ENCODE measurements around the gene CST2.
"Not testable (repeated sequence)": the region's sequence is repeated elsewhere in the genome, so short reads cannot be mapped to it uniquely, and the experiment has no call there.

The CST2 gene

DNA sequence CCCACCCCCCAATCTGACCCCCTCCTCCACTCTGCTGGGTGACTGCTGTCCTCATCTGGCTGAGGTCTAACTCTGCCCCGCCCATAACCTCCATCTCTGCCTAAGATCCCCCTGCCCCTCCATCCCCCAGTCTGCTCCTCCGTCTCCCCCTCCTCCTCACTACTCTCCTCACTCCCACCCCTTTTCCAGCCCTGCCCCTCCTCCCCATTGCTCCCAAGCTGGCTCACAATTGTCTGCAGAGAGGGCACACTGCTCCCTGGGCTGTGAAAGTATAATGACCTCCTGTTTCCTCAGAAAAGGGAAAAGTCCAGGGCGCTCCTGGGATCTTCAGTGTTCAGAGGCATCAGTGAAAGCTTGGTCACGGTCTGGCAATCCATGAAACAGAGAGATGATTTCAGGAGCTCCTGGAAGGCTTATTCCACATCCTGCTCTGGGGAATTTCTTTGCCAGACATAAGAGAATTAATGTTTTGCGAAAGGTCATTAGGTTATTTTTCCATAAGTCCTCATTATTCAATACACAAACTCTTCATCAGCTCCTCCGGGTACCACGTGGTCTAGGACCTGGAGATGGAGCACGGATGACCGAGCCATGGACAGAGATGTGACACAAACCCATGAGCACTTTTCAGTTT is 31.6 kb upstream of the CST2 start:
- FAIRE-seq: no peak
- TF ChIP-seq POU2F2 (IDR thresholded peaks at IDR 0.05; ENCODE audit: low read depth, low read length) (no peak), TAF1 (IDR thresholded peaks at IDR 0.05; ENCODE audit: low read depth, low read length) (no peak), SPI1 (IDR thresholded peaks at IDR 0.05; ENCODE audit: low read depth, low read length) (no peak), POLR2AphosphoS5 (IDR thresholded peaks at IDR 0.05; ENCODE audit: low read depth, low read length) (no peak), POLR2A (IDR thresholded peaks at IDR 0.05; ENCODE audit: low read depth, low read length) (no peak), PAX5 (IDR thresholded peaks at IDR 0.05; ENCODE audit: insufficient read depth, low read length, severe bottlenecking) (no peak)
- no peak for DNase-seq (ENCODE audit: insufficient read length, low spot score)

DNA sequence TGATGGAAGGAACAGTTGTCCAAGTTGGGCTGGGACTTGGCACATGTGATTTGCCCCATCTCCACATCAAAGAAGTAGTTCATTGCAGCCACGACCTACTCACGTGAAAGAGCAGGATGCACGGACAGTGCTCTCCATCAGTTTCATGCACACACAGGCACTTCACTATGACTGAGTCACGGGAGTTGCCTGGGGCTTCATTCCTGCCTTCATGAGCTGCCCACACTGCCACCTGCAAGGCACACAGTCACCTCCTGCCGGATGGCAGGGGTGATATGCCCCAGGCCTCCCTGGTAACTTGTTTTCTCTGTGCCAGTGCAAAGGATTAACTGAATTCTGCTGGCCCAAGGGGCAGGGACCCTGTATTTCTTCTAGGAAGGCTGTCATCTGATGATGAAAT is 30.2 kb upstream of the CST2 start:
- TF ChIP-seq TAF1 (IDR thresholded peaks at IDR 0.05; ENCODE audit: low read depth, low read length): no peak
- no peak for TF ChIP-seq PAX5 (IDR thresholded peaks at IDR 0.05; ENCODE audit: insufficient read depth, low read length, severe bottlenecking)
- no peak for TF ChIP-seq POLR2A (IDR thresholded peaks at IDR 0.05; ENCODE audit: low read depth, low read length)
- no peak for TF ChIP-seq POLR2AphosphoS5 (IDR thresholded peaks at IDR 0.05; ENCODE audit: low read depth, low read length)
- no peak for TF ChIP-seq SPI1 (IDR thresholded peaks at IDR 0.05; ENCODE audit: low read depth, low read length)
- no peak for TF ChIP-seq POU2F2 (IDR thresholded peaks at IDR 0.05; ENCODE audit: low read depth, low read length)
- FAIRE-seq: no peak
- DNase-seq (ENCODE audit: insufficient read length, low spot score): no peak

GRCh38 chr20:23856226-23856625 is 29.7 kb upstream of the CST2 start:
- DNase-seq (ENCODE audit: insufficient read length, low spot score) (no peak), FAIRE-seq (no peak)
- TF ChIP-seq POLR2A (IDR thresholded peaks at IDR 0.05; ENCODE audit: low read depth, low read length) (no peak), POLR2AphosphoS5 (IDR thresholded peaks at IDR 0.05; ENCODE audit: low read depth, low read length) (no peak), POU2F2 (IDR thresholded peaks at IDR 0.05; ENCODE audit: low read depth, low read length) (no peak), SPI1 (IDR thresholded peaks at IDR 0.05; ENCODE audit: low read depth, low read length) (no peak), TAF1 (IDR thresholded peaks at IDR 0.05; ENCODE audit: low read depth, low read length) (no peak)

DNA sequence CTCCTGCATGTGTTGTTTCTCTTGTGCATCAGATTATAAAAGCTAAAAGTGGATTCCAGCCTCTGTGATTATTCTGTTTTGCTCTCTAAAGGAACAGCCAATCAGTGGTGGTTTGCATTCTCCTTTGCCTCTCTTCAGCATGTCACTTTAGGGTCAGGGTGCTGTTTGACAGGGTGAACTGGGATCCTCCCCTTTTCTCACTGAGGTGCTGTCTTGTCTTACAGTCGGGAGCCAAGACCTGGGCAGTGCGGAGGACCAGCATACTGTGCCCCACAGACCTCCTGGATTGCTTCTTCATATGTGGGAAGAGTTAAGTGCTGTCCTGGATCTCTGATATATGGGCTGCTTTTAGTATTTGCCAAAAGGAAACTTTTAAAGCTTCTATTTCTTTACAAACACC is 15.2 kb upstream of the CST2 start:
- no peak for TF ChIP-seq PAX5 (IDR thresholded peaks at IDR 0.05; ENCODE audit: insufficient read depth, low read length, severe bottlenecking)
- no peak for TF ChIP-seq POLR2AphosphoS5 (IDR thresholded peaks at IDR 0.05; ENCODE audit: low read depth, low read length)
- no peak for TF ChIP-seq SPI1 (IDR thresholded peaks at IDR 0.05; ENCODE audit: low read depth, low read length)
- no peak for TF ChIP-seq POLR2A (IDR thresholded peaks at IDR 0.05; ENCODE audit: low read depth, low read length)
- FAIRE-seq (no peak), DNase-seq (ENCODE audit: insufficient read length, low spot score) (no peak)

GRCh38 chr20:23835716-23836115 is 9.2 kb upstream of the CST2 start:
- DNase-seq (ENCODE audit: insufficient read length, low spot score) (no peak), FAIRE-seq (no peak)
- TF ChIP-seq PAX5 (IDR thresholded peaks at IDR 0.05; ENCODE audit: insufficient read depth, low read length, severe bottlenecking) (no peak), POU2F2 (IDR thresholded peaks at IDR 0.05; ENCODE audit: low read depth, low read length) (no peak), TAF1 (IDR thresholded peaks at IDR 0.05; ENCODE audit: low read depth, low read length) (no peak), POLR2A (IDR thresholded peaks at IDR 0.05; ENCODE audit: low read depth, low read length) (no peak), POLR2AphosphoS5 (IDR thresholded peaks at IDR 0.05; ENCODE audit: low read depth, low read length) (no peak), SPI1 (IDR thresholded peaks at IDR 0.05; ENCODE audit: low read depth, low read length) (no peak)

DNA sequence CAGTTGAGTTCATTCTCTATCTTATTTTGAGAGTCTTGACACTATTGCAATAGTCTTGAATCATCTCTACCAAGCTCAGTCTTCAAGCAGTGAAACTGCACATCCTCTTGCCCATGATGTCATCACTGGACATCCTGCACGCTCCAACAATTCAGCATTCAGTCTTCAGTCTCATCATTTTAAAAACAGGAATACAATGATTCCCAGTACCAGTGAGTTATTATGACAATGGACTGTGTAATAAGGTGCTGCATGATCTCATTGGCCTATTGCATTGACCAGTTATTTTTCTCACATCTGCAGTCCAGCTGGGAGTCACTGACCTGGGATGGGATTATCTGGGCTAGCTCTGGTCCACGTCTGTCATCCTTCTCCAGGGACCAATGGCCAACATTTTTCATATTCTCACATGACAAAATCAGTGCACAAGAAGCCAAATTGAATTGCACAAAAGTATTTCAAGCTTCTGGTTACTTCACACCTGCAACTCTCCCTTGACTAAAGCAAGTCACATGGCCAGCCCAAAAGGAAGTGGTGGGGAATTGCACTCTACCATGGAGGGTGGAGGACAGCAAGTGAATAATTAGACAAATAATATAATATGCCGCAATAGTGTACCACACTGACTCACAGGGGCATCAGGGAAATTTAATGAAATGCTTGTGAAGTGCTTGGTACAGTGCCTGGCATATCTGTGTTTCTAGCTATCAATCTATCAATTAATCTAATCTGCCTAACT is 6.4 kb upstream of the CST2 start:
- FAIRE-seq (no peak), DNase-seq (ENCODE audit: insufficient read length, low spot score) (no peak)
- no peak for TF ChIP-seq TAF1 (IDR thresholded peaks at IDR 0.05; ENCODE audit: low read depth, low read length)
- no peak for TF ChIP-seq PAX5 (IDR thresholded peaks at IDR 0.05; ENCODE audit: insufficient read depth, low read length, severe bottlenecking)
- TF ChIP-seq SPI1 (IDR thresholded peaks at IDR 0.05; ENCODE audit: low read depth, low read length): no peak
- TF ChIP-seq POU2F2 (IDR thresholded peaks at IDR 0.05; ENCODE audit: low read depth, low read length): no peak
- TF ChIP-seq POLR2A (IDR thresholded peaks at IDR 0.05; ENCODE audit: low read depth, low read length): no peak
- no peak for TF ChIP-seq POLR2AphosphoS5 (IDR thresholded peaks at IDR 0.05; ENCODE audit: low read depth, low read length)

- FAIRE-seq; DNase-seq (ENCODE audit: insufficient read length, low spot score): not testable (repeated sequence)
Observed at GRCh38 chr20:23831961-23832360, 5.4 kb upstream of the CST2 start.

GRCh38 chr20:23823621-23824324 is 2.8 kb downstream of the CST2 start:
- TF ChIP-seq TAF1 (IDR thresholded peaks at IDR 0.05; ENCODE audit: low read depth, low read length) (no peak), POLR2A (IDR thresholded peaks at IDR 0.05; ENCODE audit: low read depth, low read length) (no peak), PAX5 (IDR thresholded peaks at IDR 0.05; ENCODE audit: insufficient read depth, low read length, severe bottlenecking) (no peak), POU2F2 (IDR thresholded peaks at IDR 0.05; ENCODE audit: low read depth, low read length) (no peak), POLR2AphosphoS5 (IDR thresholded peaks at IDR 0.05; ENCODE audit: low read depth, low read length) (no peak), SPI1 (IDR thresholded peaks at IDR 0.05; ENCODE audit: low read depth, low read length) (no peak)
- FAIRE-seq (no peak), DNase-seq (ENCODE audit: insufficient read length, low spot score) (no peak)

DNA sequence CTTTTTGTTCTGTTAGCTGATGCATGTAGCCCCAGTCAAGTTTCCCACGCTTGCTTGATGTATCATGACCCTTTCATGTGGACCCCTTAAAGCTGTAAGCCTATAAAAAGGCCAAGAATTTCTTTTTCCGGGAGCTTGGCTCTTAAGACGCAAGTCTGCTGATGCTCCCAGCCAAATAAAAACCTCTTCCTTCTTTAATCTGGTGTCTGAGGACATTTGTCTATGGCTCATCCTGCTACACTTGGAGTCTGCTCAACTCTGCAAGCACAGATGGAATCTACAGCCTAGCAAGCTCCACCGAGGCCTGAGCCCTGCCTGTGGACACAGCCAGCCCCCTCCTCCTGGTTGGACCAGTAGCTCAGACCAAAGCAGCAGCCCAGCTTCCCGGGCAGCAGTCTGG is 3.4 kb downstream of the CST2 start:
- TF ChIP-seq PAX5 (IDR thresholded peaks at IDR 0.05; ENCODE audit: insufficient read depth, low read length, severe bottlenecking) (no peak), SPI1 (IDR thresholded peaks at IDR 0.05; ENCODE audit: low read depth, low read length) (no peak), POU2F2 (IDR thresholded peaks at IDR 0.05; ENCODE audit: low read depth, low read length) (no peak), POLR2AphosphoS5 (IDR thresholded peaks at IDR 0.05; ENCODE audit: low read depth, low read length) (no peak), POLR2A (IDR thresholded peaks at IDR 0.05; ENCODE audit: low read depth, low read length) (no peak), TAF1 (IDR thresholded peaks at IDR 0.05; ENCODE audit: low read depth, low read length) (no peak)
- DNase-seq (ENCODE audit: insufficient read length, low spot score): no peak
- no peak for FAIRE-seq
